BLaER1 (cell line): ENCODE measurements around the gene TUNAR.

Source experiments
- H3K27ac ChIP-seq: shearing (Covaris generic); formaldehyde crosslinking; 2 replicates; pipeline ENCODE4 v1.8.1; 2022
- H3K27me3 ChIP-seq: shearing (Covaris generic); formaldehyde crosslinking; 2 replicates; pipeline ENCODE4 v1.8.1; 2022
- H3K36me3 ChIP-seq: shearing (Covaris generic); formaldehyde crosslinking; 2 replicates; pipeline ENCODE4 v1.8.1; 2022
- H3K4me1 ChIP-seq: shearing (Covaris generic); formaldehyde crosslinking; 2 replicates; pipeline ENCODE4 v1.8.1; 2022
- H3K4me2 ChIP-seq: shearing (Covaris generic); formaldehyde crosslinking; 2 replicates; pipeline ENCODE4 v1.8.1; 2022
- H3K4me3 ChIP-seq: shearing (Covaris generic); formaldehyde crosslinking; 2 replicates; pipeline ENCODE4 v1.8.1; 2022
- H3K9ac ChIP-seq: shearing (Covaris generic); formaldehyde crosslinking; 2 replicates; pipeline ENCODE4 v1.8.1; 2022
- H3K9me3 ChIP-seq: shearing (Covaris generic); formaldehyde crosslinking; 2 replicates; pipeline ENCODE4 v1.8.1; 2022
- H4K20me1 ChIP-seq: shearing (Covaris generic); formaldehyde crosslinking; 2 replicates; pipeline ENCODE4 v1.8.1; 2022
- Cebpa-rat ChIP-seq: shearing (Covaris generic); IDR thresholded peaks from 2 replicates; pipeline ENCODE4 v1.8.1; 2022

The TUNAR gene

GRCh38 chr14:95876761-95877538 lies at the start of gene TUNAR:
Gene TUNAR (plus strand): TSS chr14:95876832.
- H3K4me2 ChIP-seq: peak within 1 kb of the TSS; percentile 96
- H3K27me3 ChIP-seq: peaks cover 65% of the 10 kb centered on the region
- no peaks in the 10 kb centered on the region for H3K9me3 ChIP-seq
- no peak for TF ChIP-seq Cebpa-rat
- H3K9ac ChIP-seq: peak within 1 kb of the TSS; percentile 70
- peaks cover 33% of the 10 kb centered on the region for H3K4me1 ChIP-seq
- H3K36me3 ChIP-seq: no peaks in the 10 kb centered on the region
- H3K27ac ChIP-seq: peak within 1 kb of the TSS; percentile 72
- H3K4me3 ChIP-seq: peak within 1 kb of the TSS; percentile 79
- peaks cover 14% of the 10 kb centered on the region; the same call in 1 of the 2 replicates for H4K20me1 ChIP-seq

- H3K27ac ChIP-seq: no peak overlapping the region
- no peak for TF ChIP-seq Cebpa-rat
- no peak overlapping the region for H3K9ac ChIP-seq
- no peak overlapping the region for H3K4me3 ChIP-seq
- H3K36me3 ChIP-seq: no peaks in the 10 kb centered on the region
- no peaks in the 10 kb centered on the region for H4K20me1 ChIP-seq
- H3K4me1 ChIP-seq: peaks cover 11% of the 10 kb centered on the region
- H3K9me3 ChIP-seq: no peaks in the 10 kb centered on the region
- H3K4me2 ChIP-seq: no peak overlapping the region
- no peaks in the 10 kb centered on the region for H3K27me3 ChIP-seq
Observed at GRCh38 chr14:95828649-95829265, 47.9 kb upstream of the TUNAR start.

- no peaks in the 10 kb centered on the region for H3K9me3 ChIP-seq
- TF ChIP-seq Cebpa-rat: no peak
- no peak overlapping the region for H3K4me2 ChIP-seq
- H3K27me3 ChIP-seq: no peaks in the 10 kb centered on the region
- H3K36me3 ChIP-seq: no peaks in the 10 kb centered on the region
- H4K20me1 ChIP-seq: no peaks in the 10 kb centered on the region
- peaks cover 11% of the 10 kb centered on the region for H3K4me1 ChIP-seq
- H3K9ac ChIP-seq: no peak overlapping the region
- no peak overlapping the region for H3K4me3 ChIP-seq
- H3K27ac ChIP-seq: no peak overlapping the region
Observed at GRCh38 chr14:95829321-95829720, 47.3 kb upstream of the TUNAR start.

- Histone ChIP-seq H3K4me3 (no peak overlapping the region), H3K27ac (no peak overlapping the region), H3K4me2 (peak overlapping the region; percentile 30; the same call in 1 of the 2 replicates), H3K36me3 (no peaks in the 10 kb centered on the region), H4K20me1 (no peaks in the 10 kb centered on the region), H3K27me3 (no peaks in the 10 kb centered on the region), H3K9ac (no peak overlapping the region), H3K9me3 (no peaks in the 10 kb centered on the region), H3K4me1 (peaks cover 11% of the 10 kb centered on the region)
- no peak for TF ChIP-seq Cebpa-rat
Observed at GRCh38 chr14:95830386-95830785, 46.2 kb upstream of the TUNAR start.

- Histone ChIP-seq H3K4me2 (no peak overlapping the region), H3K4me3 (no peak overlapping the region), H4K20me1 (no peaks in the 10 kb centered on the region), H3K27me3 (no peaks in the 10 kb centered on the region), H3K36me3 (no peaks in the 10 kb centered on the region), H3K9me3 (no peaks in the 10 kb centered on the region), H3K27ac (no peak overlapping the region), H3K9ac (no peak overlapping the region), H3K4me1 (peaks cover 11% of the 10 kb centered on the region)
- TF ChIP-seq Cebpa-rat: no peak
Observed at GRCh38 chr14:95831041-95831440, 45.6 kb upstream of the TUNAR start.

- no peaks in the 10 kb centered on the region for H3K27me3 ChIP-seq
- no peak overlapping the region for H3K27ac ChIP-seq
- H3K4me3 ChIP-seq: no peak overlapping the region
- no peak overlapping the region for H3K4me2 ChIP-seq
- no peaks in the 10 kb centered on the region for H3K9me3 ChIP-seq
- H4K20me1 ChIP-seq: no peaks in the 10 kb centered on the region
- no peaks in the 10 kb centered on the region for H3K36me3 ChIP-seq
- no peak for TF ChIP-seq Cebpa-rat
- no peak overlapping the region for H3K9ac ChIP-seq
- peaks cover 11% of the 10 kb centered on the region for H3K4me1 ChIP-seq
Observed at GRCh38 chr14:95831468-95831867, 45.2 kb upstream of the TUNAR start.

- no peak overlapping the region for H3K27ac ChIP-seq
- H3K4me3 ChIP-seq: no peak overlapping the region
- H3K4me1 ChIP-seq: peaks cover 11% of the 10 kb centered on the region
- no peaks in the 10 kb centered on the region for H3K36me3 ChIP-seq
- no peaks in the 10 kb centered on the region for H4K20me1 ChIP-seq
- TF ChIP-seq Cebpa-rat: no peak
- no peak overlapping the region for H3K4me2 ChIP-seq
- no peaks in the 10 kb centered on the region for H3K9me3 ChIP-seq
- no peaks in the 10 kb centered on the region for H3K27me3 ChIP-seq
- no peak overlapping the region for H3K9ac ChIP-seq
Observed at GRCh38 chr14:95832012-95832411, 44.6 kb upstream of the TUNAR start.

- Histone ChIP-seq H3K9ac (no peak overlapping the region), H4K20me1 (no peaks in the 10 kb centered on the region), H3K4me3 (no peak overlapping the region), H3K9me3 (no peaks in the 10 kb centered on the region), H3K4me2 (no peak overlapping the region), H3K27ac (no peak overlapping the region), H3K27me3 (no peaks in the 10 kb centered on the region), H3K36me3 (no peaks in the 10 kb centered on the region), H3K4me1 (peaks cover 11% of the 10 kb centered on the region)
- TF ChIP-seq Cebpa-rat: no peak
Observed at GRCh38 chr14:95833429-95833828, 43.2 kb upstream of the TUNAR start.

- no peak overlapping the region for H3K9ac ChIP-seq
- H3K4me3 ChIP-seq: no peak overlapping the region
- H3K9me3 ChIP-seq: no peaks in the 10 kb centered on the region
- no peak for TF ChIP-seq Cebpa-rat
- H3K36me3 ChIP-seq: no peaks in the 10 kb centered on the region
- no peak overlapping the region for H3K27ac ChIP-seq
- no peak overlapping the region for H3K4me2 ChIP-seq
- no peaks in the 10 kb centered on the region for H3K27me3 ChIP-seq
- no peaks in the 10 kb centered on the region for H4K20me1 ChIP-seq
- peaks cover 11% of the 10 kb centered on the region for H3K4me1 ChIP-seq
Observed at GRCh38 chr14:95834496-95834895, 42.1 kb upstream of the TUNAR start.

- H3K27me3 ChIP-seq: no peaks in the 10 kb centered on the region
- no peak overlapping the region for H3K27ac ChIP-seq
- no peak overlapping the region for H3K4me2 ChIP-seq
- no peaks in the 10 kb centered on the region for H3K36me3 ChIP-seq
- no peak overlapping the region for H3K9ac ChIP-seq
- no peaks in the 10 kb centered on the region for H3K9me3 ChIP-seq
- no peak for TF ChIP-seq Cebpa-rat
- H4K20me1 ChIP-seq: no peaks in the 10 kb centered on the region
- peaks cover 6% of the 10 kb centered on the region for H3K4me1 ChIP-seq
- H3K4me3 ChIP-seq: no peak overlapping the region
Observed at GRCh38 chr14:95835121-95835730, 41.4 kb upstream of the TUNAR start.
